Naive thymus-derived CD8-positive, alpha-beta T cell (primary cell): ENCODE results near the gene USP32. TPM values are rescaled to one million over a fixed set of nuclear protein-coding genes. Genes with fewer than 3 reads are reported as not detected.

ENCODE experiments used
- ATAC-seq, 2 donors: fragments of 150-1000 bp; cut with Tn5 transposase in 1 of 2; sonication (Bioruptor Pico), chemical (Tn5 transposase) in 1 of 2; 1 replicate in 1 of 2; 2 replicates in 1 of 2; pipeline ENCODE4 v1.10.0; 2021; ENCODE audit warnings: mild to moderate bottlenecking in 2 of 2, moderate library complexity in 2 of 2
- POLR2A ChIA-PET: fragments of 350-600 bp; sonication (Branson Sonifier 250); formaldehyde crosslinking; loops from one replicate; lab custom pipeline; 2021; ENCODE audit warnings: antibody characterized with exemption; lab: Charles Lee
- DNase-seq, 10 donors: peaks; one replicate each; pipeline versions ENCODE4 v3.0.0 to v3.0.0-alpha.2; 2020 to 2022
- H3K27ac Mint-ChIP-seq, 10 donors: one replicate each; pipeline ENCODE4 v1.8.0; 2020 to 2022; ENCODE audit warnings: mild to moderate bottlenecking in 10 of 10, mixed read lengths in 10 of 10, moderate library complexity in 4 of 10, inconsistent platforms in 1 of 10
- H3K27me3 Mint-ChIP-seq, 5 donors: one replicate each; pipeline ENCODE4 v1.8.0; 2021 to 2022; ENCODE audit warnings: mixed read lengths in 5 of 5
- H3K36me3 Mint-ChIP-seq, 3 donors: one replicate each; pipeline ENCODE4 v1.8.0; 2020 to 2022; ENCODE audit warnings: mixed read lengths in 3 of 3, mild to moderate bottlenecking in 2 of 3, inconsistent platforms in 1 of 3
- H3K4me1 Mint-ChIP-seq, 4 donors: one replicate each; pipeline ENCODE4 v1.8.0; 2021 to 2022; ENCODE audit warnings: mixed read lengths in 4 of 4
- H3K4me3 Mint-ChIP-seq, 10 donors: one replicate each; pipeline ENCODE4 v1.8.0; 2020 to 2022; ENCODE audit warnings: mild to moderate bottlenecking in 10 of 10, mixed read lengths in 10 of 10, moderate library complexity in 6 of 10, inconsistent platforms in 1 of 10
- H3K9me3 Mint-ChIP-seq, 9 donors: one replicate each; pipeline ENCODE4 v1.8.0; 2020 to 2022; ENCODE audit warnings: mixed read lengths in 9 of 9, mild to moderate bottlenecking in 3 of 9, inconsistent platforms in 1 of 9, moderate library complexity in 1 of 9
- polyA plus RNA-seq, 3 donors: library from polyadenylated mRNA; unstranded; fragments of 300-500 nt; fragmentation: Illumina TruSeq; gene quantifications; one replicate each; pipeline ENCODE4 v1.2.3, GENCODE V29; 2021
- total RNA-seq, 8 experiments: library from RNA in 2 of 8; stranded (reverse) in 2 of 8; gene quantifications; one replicate each; pipeline ENCODE4 v1.2.3 and lab custom pipeline; 2021 to 2026

USP32 gene
- total and polyA plus RNA-seq, 5 experiments from 2014 or later, result 3.9 to 36.6 (median 5.6) TPM

- Mint-ChIP-seq H3K27ac (no peak overlapping the region), H3K36me3 (no peaks in the 10 kb centered on the region), H3K4me1 (peaks cover 7 to 19% (median 12%) of the 10 kb centered on the region in 4 donors), H3K27me3 (peaks cover 0 to 5% (median 0%) of the 10 kb centered on the region in 5 donors), H3K9me3 (no peaks in the 10 kb centered on the region), H3K4me3 (no peak overlapping the region)
- DNase-seq (no peak), ATAC-seq (no peak)
- POLR2A ChIA-PET, result no interaction called here
Observed at GRCh38 chr17:60168654-60169053, 223.3 kb downstream of the USP32 start.

DNA sequence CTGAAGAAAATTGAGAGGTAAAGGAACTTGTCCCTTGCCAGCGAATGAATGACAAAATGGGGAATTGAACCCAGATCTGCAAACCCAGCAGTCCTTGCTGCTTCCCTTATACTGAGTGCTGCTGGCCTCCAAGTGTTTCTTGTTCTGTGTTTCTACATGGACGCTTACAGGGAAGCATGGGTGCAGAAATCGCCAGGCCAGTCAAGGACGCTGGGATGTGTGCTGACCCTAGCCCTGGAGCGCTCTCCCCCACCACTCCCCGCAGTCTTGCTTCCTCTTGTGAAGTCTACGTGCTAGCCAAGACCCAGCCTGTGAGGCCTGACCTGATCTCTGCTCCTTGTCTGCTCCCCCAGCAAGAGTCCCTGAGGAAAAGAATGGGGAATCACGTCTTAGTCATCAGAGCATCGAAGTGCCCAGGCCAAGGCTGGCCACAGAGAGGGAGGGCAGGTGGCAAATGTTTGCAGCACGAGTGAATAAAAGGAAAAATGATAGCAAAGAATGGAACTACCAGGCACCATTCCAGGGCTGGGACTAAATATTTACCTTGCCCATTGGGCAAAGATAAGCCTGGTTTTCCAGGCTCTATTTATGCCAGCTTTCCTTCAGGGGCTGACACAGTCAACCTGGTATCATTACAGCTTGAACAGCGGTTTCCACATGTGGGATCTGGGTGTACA is 224.7 kb downstream of the USP32 start:
- H3K4me1 Mint-ChIP-seq, result peaks cover 7 to 19% (median 10%) of the 10 kb centered on the region in 4 donors
- no peak overlapping the region for H3K27ac Mint-ChIP-seq
- H3K36me3 Mint-ChIP-seq, result no peaks in the 10 kb centered on the region
- H3K27me3 Mint-ChIP-seq, result peaks cover 0 to 16% (median 6%) of the 10 kb centered on the region in 5 donors
- no peak for DNase-seq
- H3K9me3 Mint-ChIP-seq, result no peaks in the 10 kb centered on the region
- H3K4me3 Mint-ChIP-seq, result peak overlapping the region in 1 of 10 donors; percentile 29
- no peak for ATAC-seq
- POLR2A ChIA-PET, result no interaction called here

GRCh38 chr17:60165971-60166370 is 226.0 kb downstream of the USP32 start:
- peaks cover 7 to 19% (median 11%) of the 10 kb centered on the region in 4 donors for H3K4me1 Mint-ChIP-seq
- POLR2A ChIA-PET, result no interaction called here
- ATAC-seq, result peak in 1 of 2 donors; percentile 32

GRCh38 chr17:60165223-60165622 is 226.7 kb downstream of the USP32 start:
- peak overlapping the region in 1 of 10 donors; percentile 20 for H3K27ac Mint-ChIP-seq
- ATAC-seq, result no peak
- H3K9me3 Mint-ChIP-seq, result no peaks in the 10 kb centered on the region
- no peak for DNase-seq
- no peaks in the 10 kb centered on the region for H3K36me3 Mint-ChIP-seq
- peaks cover under 1 to 12% (median 7%) of the 10 kb centered on the region in 4 donors for H3K4me1 Mint-ChIP-seq
- H3K4me3 Mint-ChIP-seq, result no peak overlapping the region
- POLR2A ChIA-PET, result no interaction called here
- peaks cover 2 to 31% (median 15%) of the 10 kb centered on the region in 5 donors for H3K27me3 Mint-ChIP-seq

More at GRCh38 chr17:60165971-60166370, 226.0 kb downstream of the USP32 start:
- Mint-ChIP-seq H3K9me3 (no peaks in the 10 kb centered on the region), H3K4me3 (no peak overlapping the region), H3K36me3 (no peaks in the 10 kb centered on the region), H3K27me3 (peaks cover under 1 to 23% (median 12%) of the 10 kb centered on the region in 5 donors), H3K27ac (no peak overlapping the region)
- DNase-seq, result no peak

DNA sequence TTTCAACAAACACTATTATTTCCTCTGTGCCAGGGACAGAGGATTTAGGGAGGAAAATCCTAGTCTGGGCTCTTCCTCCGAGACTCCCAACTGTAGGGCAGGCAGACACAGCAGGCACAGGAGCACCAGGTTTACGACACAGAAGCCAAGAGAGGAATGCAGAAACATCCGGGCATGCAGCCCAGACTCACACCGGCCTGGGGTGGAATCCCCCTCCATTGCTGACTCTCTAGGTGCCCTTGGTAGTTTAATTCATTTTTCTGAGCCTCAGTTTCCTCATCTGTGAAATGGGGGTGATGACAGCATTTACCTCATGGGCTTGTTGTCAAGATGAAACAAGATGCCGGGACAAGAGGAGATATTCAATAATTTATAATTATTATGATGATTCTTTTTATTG is 227.2 kb downstream of the USP32 start:
- no peak for DNase-seq
- ATAC-seq, result no peak
- Mint-ChIP-seq H3K4me1 (peaks cover 0 to 6% (median 4%) of the 10 kb centered on the region in 4 donors), H3K4me3 (no peak overlapping the region), H3K27ac (no peak overlapping the region), H3K36me3 (no peaks in the 10 kb centered on the region), H3K9me3 (no peaks in the 10 kb centered on the region), H3K27me3 (peaks cover 4 to 36% (median 21%) of the 10 kb centered on the region in 5 donors)
- POLR2A ChIA-PET, result no interaction called here

GRCh38 chr17:60164164-60164563 is 227.8 kb downstream of the USP32 start:
- no peak for ATAC-seq
- Mint-ChIP-seq H3K4me3 (no peak overlapping the region), H3K27me3 (peaks cover 4 to 40% (median 22%) of the 10 kb centered on the region in 5 donors), H3K27ac (no peak overlapping the region), H3K36me3 (no peaks in the 10 kb centered on the region), H3K4me1 (peaks cover 0 to 6% (median 3%) of the 10 kb centered on the region in 4 donors), H3K9me3 (no peaks in the 10 kb centered on the region)
- DNase-seq, result no peak
- POLR2A ChIA-PET, result no interaction called here

DNA sequence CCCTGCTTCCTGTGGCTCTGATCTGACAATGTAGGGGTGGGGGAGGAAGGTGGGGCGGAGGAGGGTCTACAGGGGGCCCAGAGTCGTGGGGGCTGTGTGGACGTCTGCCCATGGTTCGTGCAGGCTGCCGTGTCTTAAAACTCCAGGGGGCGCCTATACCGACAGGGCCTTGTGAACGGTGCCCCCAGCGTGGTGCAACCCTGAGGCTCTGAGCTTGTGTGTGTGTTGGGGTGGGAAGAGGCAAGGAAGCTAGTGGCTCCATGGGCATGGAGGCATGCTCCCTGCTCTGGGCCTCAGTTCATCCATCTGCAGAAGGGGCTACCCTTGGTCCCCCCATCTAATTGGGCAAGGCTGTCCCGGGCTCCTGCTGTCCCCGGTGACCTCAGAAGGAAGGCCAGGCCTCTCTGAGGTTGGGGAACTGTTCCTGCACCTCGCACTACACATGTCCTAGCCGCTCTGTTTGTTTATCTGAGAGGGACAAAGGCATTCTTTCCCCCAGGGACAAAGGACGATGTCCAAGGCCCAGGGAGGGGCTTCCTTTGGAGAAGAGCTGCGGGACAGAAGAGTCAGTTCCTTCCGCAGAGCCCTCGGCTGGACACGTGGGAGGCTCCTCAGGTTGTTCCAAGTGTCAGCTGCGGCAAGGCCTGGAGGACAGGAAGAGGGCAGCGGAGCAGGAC is 228.7 kb downstream of the USP32 start:
- H3K9me3 Mint-ChIP-seq, result no peaks in the 10 kb centered on the region
- no peak for ATAC-seq
- H3K36me3 Mint-ChIP-seq, result no peaks in the 10 kb centered on the region
- DNase-seq, result peak in 1 of 10 donors; percentile 27
- peak overlapping the region in 2 of 10 donors; percentile 21 to 32 for H3K27ac Mint-ChIP-seq
- peaks cover 4 to 49% (median 30%) of the 10 kb centered on the region in 5 donors for H3K27me3 Mint-ChIP-seq
- H3K4me1 Mint-ChIP-seq, result peaks cover 0 to 6% (median 3%) of the 10 kb centered on the region in 4 donors
- POLR2A ChIA-PET, result no interaction called here
- no peak overlapping the region for H3K4me3 Mint-ChIP-seq

DNA sequence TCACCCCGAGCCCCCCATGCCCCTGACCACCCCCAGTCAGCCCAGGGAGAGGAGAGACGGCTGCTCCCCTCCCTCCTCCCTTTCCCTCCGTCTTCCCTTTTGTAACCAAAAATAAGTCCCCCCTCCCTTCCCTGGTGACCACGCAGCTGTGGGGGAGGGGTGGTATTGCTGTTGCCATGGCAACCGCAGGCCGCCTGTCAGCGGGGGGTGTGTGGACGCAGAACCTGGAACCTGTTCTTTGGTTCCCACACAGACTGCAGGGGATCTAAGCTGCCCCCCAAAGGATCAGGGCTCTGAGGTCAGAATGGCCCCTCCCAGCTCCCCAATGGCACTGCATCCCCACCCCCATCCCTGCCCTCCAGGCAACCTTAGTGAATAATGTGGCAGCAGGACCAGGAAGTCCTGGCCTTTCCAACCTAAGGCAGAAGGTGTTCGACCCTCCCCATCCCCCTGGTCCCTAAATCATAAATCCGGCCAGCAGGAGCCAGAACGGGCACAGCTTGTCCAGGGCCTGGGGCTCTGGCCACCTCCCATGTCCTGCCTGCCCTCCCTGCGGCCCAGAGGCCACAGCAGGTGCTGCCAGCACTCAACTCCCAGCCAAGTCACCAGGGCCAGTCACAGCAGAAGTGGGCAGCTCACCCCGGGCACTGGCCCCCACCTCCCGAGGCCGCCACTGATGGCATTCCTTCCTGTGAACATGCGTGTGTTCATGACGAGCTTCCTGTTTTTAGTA is 230.2 kb downstream of the USP32 start:
- H3K4me3 Mint-ChIP-seq, result no peak overlapping the region
- ATAC-seq (no peak), DNase-seq (peak in 1 of 10 donors; percentile 60)
- peaks cover 0 to 6% (median 3%) of the 10 kb centered on the region in 4 donors for H3K4me1 Mint-ChIP-seq
- POLR2A ChIA-PET, result no interaction called here
- no peak overlapping the region for H3K27ac Mint-ChIP-seq
- no peaks in the 10 kb centered on the region for H3K36me3 Mint-ChIP-seq
- H3K27me3 Mint-ChIP-seq, result peaks cover 4 to 59% (median 33%) of the 10 kb centered on the region in 5 donors
- H3K9me3 Mint-ChIP-seq, result no peaks in the 10 kb centered on the region

GRCh38 chr17:60160829-60161501 is 231.0 kb downstream of the USP32 start:
- POLR2A ChIA-PET, result interaction anchor here (0.7 kb wide), 1 partner anchor 236 kb away, joined by 5 read pairs; no protein-coding TSS in a partner anchor
- no peaks in the 10 kb centered on the region for H3K36me3 Mint-ChIP-seq
- DNase-seq, result peak in 1 of 10 donors; percentile 42
- no peak for ATAC-seq
- H3K4me3 Mint-ChIP-seq, result no peak overlapping the region
- peaks cover 0 to 6% (median 1%) of the 10 kb centered on the region in 4 donors for H3K4me1 Mint-ChIP-seq
- H3K27ac Mint-ChIP-seq, result peak overlapping the region in 2 of 10 donors; percentile 75 to 85
- no peaks in the 10 kb centered on the region for H3K9me3 Mint-ChIP-seq
- H3K27me3 Mint-ChIP-seq, result peaks cover 4 to 67% (median 40%) of the 10 kb centered on the region in 5 donors

- Mint-ChIP-seq H3K9me3 (peaks cover 0 to 2% (median 0%) of the 10 kb centered on the region in 9 donors), H3K36me3 (no peaks in the 10 kb centered on the region), H3K4me3 (no peak overlapping the region), H3K27me3 (peaks cover 6 to 82% (median 49%) of the 10 kb centered on the region in 5 donors), H3K4me1 (peaks cover 0 to 6% (median under 1%) of the 10 kb centered on the region in 4 donors), H3K27ac (no peak overlapping the region)
- DNase-seq (no peak), ATAC-seq (no peak)
- POLR2A ChIA-PET, result no interaction called here
Observed at GRCh38 chr17:60159479-60159866, 232.5 kb downstream of the USP32 start.

DNA sequence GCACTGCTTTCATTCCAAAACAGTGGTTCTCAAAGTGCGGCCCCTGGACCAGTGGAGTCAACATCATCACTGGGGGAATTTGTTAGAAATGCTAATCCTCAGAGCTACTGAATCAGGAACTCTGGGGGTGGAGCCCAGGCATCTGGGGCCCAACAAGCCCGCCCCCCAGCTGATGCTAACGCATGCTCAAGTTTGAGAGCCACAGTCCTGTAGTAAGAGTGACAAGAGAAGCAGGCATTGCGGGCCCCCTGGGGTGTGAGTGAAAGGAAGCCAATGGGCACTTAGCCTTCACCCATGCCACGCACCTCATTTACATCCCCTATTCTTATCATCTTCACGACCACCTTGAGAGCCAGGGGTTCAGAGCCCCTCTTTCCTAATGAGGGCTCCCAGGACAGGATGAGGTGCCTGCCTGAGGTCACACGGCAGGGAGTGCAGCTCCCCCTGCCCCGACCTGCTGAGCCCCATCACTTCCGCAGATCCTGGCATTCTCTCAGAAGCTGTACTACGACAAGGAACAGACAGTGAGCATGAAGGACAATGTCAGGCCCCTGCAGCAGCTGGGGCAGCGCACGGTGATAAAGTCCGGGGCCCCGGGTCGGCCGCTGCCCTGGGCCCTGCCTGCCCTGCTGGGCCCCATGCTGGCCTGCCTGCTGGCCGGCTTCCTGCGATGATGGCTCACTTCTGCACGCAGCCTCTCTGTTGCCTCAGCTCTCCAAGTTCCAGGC is 233.0 kb downstream of the USP32 start:
- no peaks in the 10 kb centered on the region for H3K36me3 Mint-ChIP-seq
- DNase-seq (peak in 1 of 10 donors; percentile 52), ATAC-seq (no peak)
- H3K27me3 Mint-ChIP-seq, result peaks cover 6 to 84% (median 49%) of the 10 kb centered on the region in 5 donors
- peak overlapping the region in 1 of 10 donors; percentile 49 for H3K27ac Mint-ChIP-seq
- H3K4me3 Mint-ChIP-seq, result no peak overlapping the region
- H3K9me3 Mint-ChIP-seq, result peaks cover 0 to 2% (median 0%) of the 10 kb centered on the region in 9 donors
- peaks cover 0 to 6% (median under 1%) of the 10 kb centered on the region in 4 donors for H3K4me1 Mint-ChIP-seq
- POLR2A ChIA-PET, result no interaction called here
